CD14-positive monocyte (primary cell): ENCODE measurements around the gene TMEM221. TPM values are rescaled to one million over a fixed set of nuclear protein-coding genes. Genes with fewer than 3 reads are reported as not detected.

Source experiments
- DNase-seq, 3 donors: peaks; one replicate each; pipeline ENCODE4 v3.0.0-alpha.2; 2011 to 2022
- H2AFZ ChIP-seq: 2 replicates; pipeline ENCODE4 v1.6.0; 2012; ENCODE audit warnings: mild to moderate bottlenecking, low read depth, low read length, inconsistent platforms; ENCODE audit not compliant: insufficient read depth, poor library complexity, severe bottlenecking
- H3K27ac ChIP-seq, 2 donors: 1 replicate in 1 of 2; 2 replicates in 1 of 2; pipeline ENCODE4 v1.5.1; 2012 to 2013; ENCODE audit warnings: low read length in 2 of 2, control low read depth in 1 of 2, inconsistent platforms in 1 of 2, low read depth in 1 of 2, mild to moderate bottlenecking in 1 of 2
- H3K27me3 ChIP-seq, 2 donors: one replicate each; pipeline versions ENCODE4 v1.6.0 to v1.6.1; 2011 to 2013; ENCODE audit warnings: low read length in 2 of 2; ENCODE audit not compliant: control insufficient read depth in 2 of 2, insufficient read depth in 2 of 2
- H3K36me3 ChIP-seq, 2 donors: replicated peaks in 1 of 2; 1 replicate in 1 of 2; 2 replicates in 1 of 2; pipeline versions ENCODE4 v1.5.1 to v1.6.1; 2012 to 2013; ENCODE audit warnings: low read length in 2 of 2, control low read depth in 1 of 2, inconsistent platforms in 1 of 2, mild to moderate bottlenecking in 1 of 2; ENCODE audit not compliant: insufficient read depth in 2 of 2, control insufficient read depth in 1 of 2
- H3K4me1 ChIP-seq, 2 donors: 1 replicate in 1 of 2; 2 replicates in 1 of 2; pipeline versions ENCODE4 v1.5.1 to v1.6.1; 2012 to 2013; ENCODE audit warnings: low read length in 2 of 2, control low read depth in 1 of 2, inconsistent platforms in 1 of 2, mild to moderate bottlenecking in 1 of 2, moderate library complexity in 1 of 2; ENCODE audit not compliant: insufficient read depth in 2 of 2, control insufficient read depth in 1 of 2
- H3K4me2 ChIP-seq: replicated peaks from 2 replicates; pipeline ENCODE3; 2012; ENCODE audit warnings: low read length, moderate library complexity, mild to moderate bottlenecking; ENCODE audit not compliant: poor library complexity, severe bottlenecking; ENCODE audit errors: extremely low read depth
- H3K4me3 ChIP-seq, 3 experiments: fragments of 200-600 bp in 1 of 3; sonication (generic) in 1 of 3; replicated peaks in 1 of 3; 1 replicate in 2 of 3; 2 replicates in 1 of 3; pipeline ENCODE4 v1.5.1; 2011 to 2013; ENCODE audit warnings: low read length in 3 of 3, mild to moderate bottlenecking in 3 of 3, control low read depth in 2 of 3, low read depth in 2 of 3, inconsistent platforms in 1 of 3, moderate library complexity in 1 of 3
- H3K79me2 ChIP-seq: 2 replicates; pipeline ENCODE4 v1.6.0; 2012; ENCODE audit warnings: mild to moderate bottlenecking, control low read depth, inconsistent platforms, low read length, moderate library complexity; ENCODE audit not compliant: insufficient read depth
- H3K9ac ChIP-seq: 2 replicates; pipeline ENCODE4 v1.6.0; 2017; ENCODE audit warnings: low read length, mild to moderate bottlenecking; ENCODE audit not compliant: insufficient read depth, poor library complexity, severe bottlenecking
- H3K9me3 ChIP-seq, 2 donors: replicated peaks in 1 of 2; 1 replicate in 1 of 2; 2 replicates in 1 of 2; pipeline versions ENCODE4 v1.5.1 to v1.6.1; 2012 to 2013; ENCODE audit warnings: low read length in 2 of 2, control low read depth in 1 of 2; ENCODE audit not compliant: control insufficient read depth in 1 of 2, insufficient read depth in 1 of 2
- H4K20me1 ChIP-seq: 2 replicates; pipeline ENCODE4 v1.6.0; 2012; ENCODE audit warnings: mild to moderate bottlenecking, low read length, control low read depth, moderate library complexity; ENCODE audit not compliant: insufficient read depth
- H3K27ac Mint-ChIP-seq, 7 donors: one replicate each; pipeline ENCODE4 v1.8.0; 2020; ENCODE audit warnings: mild to moderate bottlenecking in 7 of 7, mixed read lengths in 7 of 7, moderate library complexity in 6 of 7, inconsistent platforms in 2 of 7
- H3K27me3 Mint-ChIP-seq, 3 donors: one replicate each; pipeline ENCODE4 v1.8.0; 2021 to 2022; ENCODE audit warnings: low read depth in 3 of 3, mild to moderate bottlenecking in 3 of 3, mixed read lengths in 3 of 3, moderate library complexity in 3 of 3, inconsistent platforms in 1 of 3
- H3K36me3 Mint-ChIP-seq, 2 donors: one replicate each; pipeline ENCODE4 v1.8.0; 2020; ENCODE audit warnings: mixed read lengths in 2 of 2, inconsistent platforms in 1 of 2, mild to moderate bottlenecking in 1 of 2
- H3K4me1 Mint-ChIP-seq: one replicate; pipeline ENCODE4 v1.8.0; 2020; ENCODE audit warnings: mild to moderate bottlenecking, mixed read lengths
- H3K4me3 Mint-ChIP-seq, 2 donors: one replicate each; pipeline ENCODE4 v1.8.0; 2020; ENCODE audit warnings: mild to moderate bottlenecking in 2 of 2, mixed read lengths in 2 of 2, moderate library complexity in 1 of 2
- H3K9me3 Mint-ChIP-seq, 7 donors: one replicate each; pipeline ENCODE4 v1.8.0; 2020 to 2022; ENCODE audit warnings: mixed read lengths in 7 of 7, mild to moderate bottlenecking in 6 of 7, moderate library complexity in 6 of 7, inconsistent platforms in 2 of 7
- WGBS: methylation state at CpG from one replicate; pipeline ENCODE4 v1.1.5; 2013; ENCODE audit warnings: missing lambda C conversion rate; ENCODE audit not compliant: insufficient coverage; 5-methylcytosine and 5-hydroxymethylcytosine counted together
- intact Hi-C, 2 donors: fragments of 100-400 bp; cut with micrococcal nuclease; formaldehyde crosslinking; loops; one replicate each; pipeline versions ENCODE4 v1.15.0 to v1.15.1; 2023
- polyA plus RNA-seq, 3 donors: library from polyadenylated mRNA; depleted of rRNA in 1 of 3; unstranded in 2 of 3; stranded (reverse) in 1 of 3; fragments of 300-500 nt in 2 of 3; fragments of >200 nt in 1 of 3; fragmentation: Illumina TruSeq in 2 of 3; gene quantifications; 1 replicate in 2 of 3; 2 replicates in 1 of 3; pipeline ENCODE4 v1.2.3, GENCODE V29; 2012 to 2021
- TF ChIP-seq, protein P1 (sequence below): fragments of 200-600 bp; IDR thresholded peaks from one replicate; pipeline ENCODE4 v1.8.0; 2022; ENCODE audit warnings: antibody characterized with exemption, mild to moderate bottlenecking

The TMEM221 gene
- polyA plus RNA-seq, 3 donors, result not detected

DNA sequence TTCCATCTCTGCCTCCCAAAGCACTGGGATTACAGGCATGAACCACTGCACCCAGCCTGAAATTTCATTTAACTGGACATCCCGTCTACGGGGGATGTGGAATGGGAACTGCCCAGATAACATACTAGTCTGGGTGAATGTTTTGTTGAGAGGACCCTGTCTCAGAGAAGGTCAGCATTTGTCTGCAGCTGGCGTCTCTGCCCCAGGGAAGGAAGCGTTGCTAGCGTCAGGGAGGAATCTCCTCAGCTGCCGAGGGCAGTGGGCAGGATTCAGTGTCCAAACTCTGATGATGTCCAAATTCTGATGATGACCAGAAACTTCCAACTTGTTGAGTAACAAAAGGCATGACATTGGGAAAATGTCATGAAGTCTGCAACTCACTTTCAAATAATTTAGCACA, 9.1 kb upstream of the TMEM221 start:
- TF ChIP-seq, protein P1, sequence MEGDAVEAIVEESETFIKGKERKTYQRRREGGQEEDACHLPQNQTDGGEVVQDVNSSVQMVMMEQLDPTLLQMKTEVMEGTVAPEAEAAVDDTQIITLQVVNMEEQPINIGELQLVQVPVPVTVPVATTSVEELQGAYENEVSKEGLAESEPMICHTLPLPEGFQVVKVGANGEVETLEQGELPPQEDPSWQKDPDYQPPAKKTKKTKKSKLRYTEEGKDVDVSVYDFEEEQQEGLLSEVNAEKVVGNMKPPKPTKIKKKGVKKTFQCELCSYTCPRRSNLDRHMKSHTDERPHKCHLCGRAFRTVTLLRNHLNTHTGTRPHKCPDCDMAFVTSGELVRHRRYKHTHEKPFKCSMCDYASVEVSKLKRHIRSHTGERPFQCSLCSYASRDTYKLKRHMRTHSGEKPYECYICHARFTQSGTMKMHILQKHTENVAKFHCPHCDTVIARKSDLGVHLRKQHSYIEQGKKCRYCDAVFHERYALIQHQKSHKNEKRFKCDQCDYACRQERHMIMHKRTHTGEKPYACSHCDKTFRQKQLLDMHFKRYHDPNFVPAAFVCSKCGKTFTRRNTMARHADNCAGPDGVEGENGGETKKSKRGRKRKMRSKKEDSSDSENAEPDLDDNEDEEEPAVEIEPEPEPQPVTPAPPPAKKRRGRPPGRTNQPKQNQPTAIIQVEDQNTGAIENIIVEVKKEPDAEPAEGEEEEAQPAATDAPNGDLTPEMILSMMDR, result no peak
- Histone ChIP-seq H4K20me1 (no peaks in the 10 kb centered on the region), H2AFZ (no peak overlapping the region), H3K27me3 (peaks cover 22 to 43% of the 10 kb centered on the region in 2 donors), H3K36me3 (no peaks in the 10 kb centered on the region), H3K4me3 (no peak overlapping the region), H3K27ac (no peak overlapping the region), H3K79me2 (no peaks in the 10 kb centered on the region), H3K9ac (no peak overlapping the region), H3K4me2 (no peak overlapping the region), H3K4me1 (peaks cover 0 to 2% of the 10 kb centered on the region in 2 donors), H3K9me3 (peaks cover 3 to 4% of the 10 kb centered on the region in 2 donors)
- peaks cover 3% of the 10 kb centered on the region for H3K4me1 Mint-ChIP-seq
- H3K4me3 Mint-ChIP-seq, result peak overlapping the region in 1 of 2 donors; percentile 60
- no peaks in the 10 kb centered on the region for H3K36me3 Mint-ChIP-seq
- peaks cover 44 to 62% (median 56%) of the 10 kb centered on the region in 3 donors for H3K27me3 Mint-ChIP-seq
- H3K9me3 Mint-ChIP-seq, result peaks cover 2 to 10% (median 9%) of the 10 kb centered on the region in 7 donors
- no peak overlapping the region for H3K27ac Mint-ChIP-seq
- intact Hi-C loops, result no loop called here
- no peak for DNase-seq
- WGBS, result 82% methylated on average over 5 of the region's 6 CpGs

GRCh38 chr19:17456127-17456526, 7.7 kb upstream of the TMEM221 start:
- Mint-ChIP-seq H3K4me1 (peaks cover 7% of the 10 kb centered on the region), H3K36me3 (no peaks in the 10 kb centered on the region), H3K4me3 (peak overlapping the region in 1 of 2 donors; percentile 80), H3K27ac (no peak overlapping the region), H3K27me3 (peaks cover 47 to 56% (median 50%) of the 10 kb centered on the region in 3 donors), H3K9me3 (peaks cover 2 to 10% (median 9%) of the 10 kb centered on the region in 7 donors)
- no peak overlapping the region for H3K4me3 ChIP-seq
- 82% methylated on average over 6 of the region's 11 CpGs for WGBS
- H3K27me3 ChIP-seq, result peaks cover 22 to 43% of the 10 kb centered on the region in 2 donors
- H3K27ac ChIP-seq, result no peak overlapping the region
- no peak overlapping the region for H3K4me2 ChIP-seq
- H3K4me1 ChIP-seq, result peaks cover 3 to 4% of the 10 kb centered on the region in 2 donors
- TF ChIP-seq, protein P1, result no peak
- H2AFZ ChIP-seq, result no peak overlapping the region
- intact Hi-C loops, result no loop called here
- no peaks in the 10 kb centered on the region for H3K36me3 ChIP-seq
- no peaks in the 10 kb centered on the region for H4K20me1 ChIP-seq
- no peaks in the 10 kb centered on the region for H3K79me2 ChIP-seq
- H3K9ac ChIP-seq, result no peak overlapping the region
- no peak for DNase-seq
- peaks cover 3 to 4% of the 10 kb centered on the region in 2 donors for H3K9me3 ChIP-seq
